Islet of Langerhans (tissue), 1 donor: ENCODE data around the gene HCFC1.

Experiments
- FAIRE-seq: peaks from one replicate; lab custom pipeline; 2011; peaks lifted over from hg19 to GRCh38; lab: Jason Lieb, UNC

Gene HCFC1

GRCh38 chrX:153938226-153938786 lies 33.3 kb downstream of the HCFC1 start:
- no peak for FAIRE-seq

GRCh38 chrX:153937056-153937455 lies 34.6 kb downstream of the HCFC1 start:
- no peak for FAIRE-seq

- FAIRE-seq, result no peak
These were observed 36.2 kb downstream of the HCFC1 start for GRCh38 chrX:153935326-153935851.

GRCh38 chrX:153934762-153935325 lies 36.8 kb downstream of the HCFC1 start, which contains the start of gene NAA10:
NAA10 (minus strand) TSS chrX:153935037; CDS start chrX:153934904, 133 bp downstream.
- FAIRE-seq, result no peak

- FAIRE-seq, result no peak
These were observed 37.4 kb downstream of the HCFC1 start for GRCh38 chrX:153934148-153934761.

GRCh38 chrX:153933748-153934147 lies 37.9 kb downstream of the HCFC1 start:
- no peak for FAIRE-seq

GRCh38 chrX:153932220-153932915 lies 39.2 kb downstream of the HCFC1 start:
- no peak for FAIRE-seq

GRCh38 chrX:153931748-153932147 lies 39.9 kb downstream of the HCFC1 start:
- no peak for FAIRE-seq

GRCh38 chrX:153931151-153931550 lies 40.5 kb downstream of the HCFC1 start:
- no peak for FAIRE-seq

GRCh38 chrX:153930011-153930910 lies 41.4 kb downstream of the HCFC1 start:
- FAIRE-seq, result no peak

- no peak for FAIRE-seq
These were observed 42.0 kb downstream of the HCFC1 start for GRCh38 chrX:153929576-153929975.

- no peak for FAIRE-seq
These were observed 42.8 kb downstream of the HCFC1 start for GRCh38 chrX:153928846-153929245.

- peak; percentile 64 for FAIRE-seq
These were observed 43.5 kb downstream of the HCFC1 start for GRCh38 chrX:153927922-153928760.

- FAIRE-seq, result no peak
These were observed 44.0 kb downstream of the HCFC1 start for GRCh38 chrX:153927672-153927921.

- FAIRE-seq, result no peak
These were observed 44.6 kb downstream of the HCFC1 start for GRCh38 chrX:153926858-153927671.

GRCh38 chrX:153926552-153926857 lies 45.1 kb downstream of the HCFC1 start:
- no peak for FAIRE-seq

- FAIRE-seq, result no peak
These were observed 45.7 kb downstream of the HCFC1 start, which contains the start of gene ARHGAP4 for GRCh38 chrX:153925739-153926551. ARHGAP4 (minus strand) TSS chrX:153926264; CDS start chrX:153926202, 62 bp downstream.

GRCh38 chrX:153925387-153925738 lies 46.3 kb downstream of the HCFC1 start:
- no peak for FAIRE-seq

- no peak for FAIRE-seq
These were observed 47.3 kb downstream of the HCFC1 start for GRCh38 chrX:153924149-153924861.
